MM.1S (cell line): Measurements from ENCODE around the gene SLC6A7.

Source experiments
- DNase-seq: peaks from one replicate; pipeline ENCODE4 v3.0.0-alpha.2; 2015
- H2AFZ ChIP-seq: fragments of 300-600 bp; sonication (generic); 2 replicates; pipeline ENCODE4 v1.6.0; 2016; ENCODE audit warnings: antibody characterized with exemption, low read length
- H3F3A ChIP-seq: fragments of 300-600 bp; sonication (generic); 2 replicates; pipeline ENCODE4 v1.6.1; 2016; ENCODE audit warnings: mild to moderate bottlenecking, antibody characterized with exemption, low read length, moderate library complexity, mixed read lengths; ENCODE audit not compliant: insufficient read depth
- H3K27ac ChIP-seq: fragments of 300-600 bp; sonication (generic); 2 replicates; pipeline ENCODE4 v1.5.1; 2016; ENCODE audit warnings: mild to moderate bottlenecking, low read length
- H3K27me3 ChIP-seq: fragments of 300-600 bp; sonication (generic); replicated peaks from 2 replicates; pipeline ENCODE4 v1.6.0; 2016; ENCODE audit warnings: low read length; ENCODE audit not compliant: insufficient read depth
- H3K36me3 ChIP-seq: fragments of 300-600 bp; sonication (generic); replicated peaks from 2 replicates; pipeline ENCODE4 v1.6.1; 2016; ENCODE audit warnings: mild to moderate bottlenecking, low read length, mixed read lengths; ENCODE audit not compliant: insufficient read depth
- H3K4me1 ChIP-seq: fragments of 300-600 bp; sonication (generic); 2 replicates; pipeline ENCODE4 v1.6.1; 2016; ENCODE audit warnings: low read length, mixed read lengths
- H3K4me2 ChIP-seq: fragments of 300-600 bp; sonication (generic); 2 replicates; pipeline ENCODE4 v1.6.0; 2016; ENCODE audit warnings: low read depth, low read length
- H3K4me3 ChIP-seq: fragments of 300-600 bp; sonication (generic); 2 replicates; pipeline ENCODE4 v1.5.1; 2016; ENCODE audit warnings: low read length, mixed read lengths
- H3K79me2 ChIP-seq: fragments of 300-600 bp; sonication (generic); 2 replicates; pipeline ENCODE4 v1.6.1; 2016; ENCODE audit warnings: mixed run types, low read length, mixed read lengths
- H3K9ac ChIP-seq: fragments of 300-600 bp; sonication (generic); 2 replicates; pipeline ENCODE4 v1.6.1; 2016; ENCODE audit warnings: low read length, mixed read lengths
- H3K9me2 ChIP-seq: fragments of 300-600 bp; sonication (generic); replicated peaks from 2 replicates; pipeline ENCODE4 v1.6.1; 2016; ENCODE audit warnings: mild to moderate bottlenecking, low read length, mixed read lengths; ENCODE audit not compliant: insufficient read depth
- H3K9me3 ChIP-seq: fragments of 300-600 bp; sonication (generic); replicated peaks from 2 replicates; pipeline ENCODE4 v1.6.1; 2016; ENCODE audit warnings: mild to moderate bottlenecking, low read length, mixed read lengths; ENCODE audit not compliant: insufficient read depth
- H4K20me1 ChIP-seq: fragments of 300-600 bp; sonication (generic); 2 replicates; pipeline ENCODE4 v1.6.1; 2016; ENCODE audit warnings: mild to moderate bottlenecking, low read length, moderate library complexity, mixed read lengths; ENCODE audit not compliant: insufficient read depth
- EZH2 ChIP-seq: fragments of 300-600 bp; sonication (generic); optimal IDR thresholded peaks from 2 replicates; pipeline ENCODE3; 2017; ENCODE audit warnings: low read depth, mild to moderate bottlenecking, antibody characterized with exemption, low read length, mixed read lengths
- EZH2phosphoT487 ChIP-seq: fragments of 300-600 bp; sonication (generic); IDR thresholded peaks from 2 replicates; pipeline ENCODE4 v1.6.1; 2018; ENCODE audit warnings: antibody characterized with exemption, low read length
- TF ChIP-seq, protein P1 (sequence below): fragments of 300-600 bp; sonication (generic); IDR thresholded peaks from 2 replicates; pipeline ENCODE4 v1.5.1; 2016; ENCODE audit warnings: antibody characterized with exemption, low read length, mixed read lengths

Gene SLC6A7

DNA sequence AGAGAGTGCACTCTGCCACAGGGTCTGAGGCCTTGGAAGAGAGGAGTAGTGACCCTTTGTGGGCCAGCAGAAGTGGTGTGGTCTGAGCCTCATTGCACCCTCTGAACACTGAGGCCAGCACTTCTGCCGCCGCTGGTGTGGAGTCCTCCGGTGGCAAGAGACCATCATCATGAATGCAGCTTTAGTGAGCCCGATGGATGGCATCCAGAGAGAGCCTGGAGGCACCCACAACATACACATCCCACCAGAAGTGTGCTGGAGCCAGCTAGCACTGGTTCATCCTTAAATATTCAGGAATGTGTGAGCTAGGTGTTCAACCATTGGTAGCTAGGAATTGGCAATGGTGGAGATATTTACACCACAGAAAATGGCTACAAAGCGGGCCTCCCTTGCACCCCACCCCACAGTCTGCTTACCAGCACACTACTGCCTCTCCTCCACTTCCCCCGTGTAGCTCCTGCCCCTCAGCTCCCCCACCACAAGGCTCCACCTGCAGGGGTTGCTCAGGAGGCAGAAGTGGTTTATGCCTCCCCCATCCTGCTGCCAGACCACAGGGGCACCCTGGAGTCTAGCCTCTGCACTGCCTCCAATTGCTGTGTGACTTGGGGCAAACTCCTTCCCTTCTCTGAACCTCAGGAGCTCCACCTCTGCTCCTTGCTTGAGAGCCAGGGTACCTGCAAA, 16.4 kb downstream of the SLC6A7 start:
- DNase-seq: no peak
- Histone ChIP-seq H3K9me3 (no peaks in the 10 kb centered on the region), H3K4me3 (no peak overlapping the region), H3K9me2 (no peaks in the 10 kb centered on the region), H3K27ac (no peak overlapping the region), H3K36me3 (no peaks in the 10 kb centered on the region), H4K20me1 (no peaks in the 10 kb centered on the region), H3F3A (no peaks in the 10 kb centered on the region), H3K4me1 (no peaks in the 10 kb centered on the region), H3K4me2 (no peak overlapping the region), H2AFZ (no peak overlapping the region), H3K79me2 (no peaks in the 10 kb centered on the region), H3K27me3 (peaks cover 5% of the 10 kb centered on the region; the same call in 1 of the 2 replicates), H3K9ac (no peak overlapping the region)
- TF ChIP-seq, protein P1, sequence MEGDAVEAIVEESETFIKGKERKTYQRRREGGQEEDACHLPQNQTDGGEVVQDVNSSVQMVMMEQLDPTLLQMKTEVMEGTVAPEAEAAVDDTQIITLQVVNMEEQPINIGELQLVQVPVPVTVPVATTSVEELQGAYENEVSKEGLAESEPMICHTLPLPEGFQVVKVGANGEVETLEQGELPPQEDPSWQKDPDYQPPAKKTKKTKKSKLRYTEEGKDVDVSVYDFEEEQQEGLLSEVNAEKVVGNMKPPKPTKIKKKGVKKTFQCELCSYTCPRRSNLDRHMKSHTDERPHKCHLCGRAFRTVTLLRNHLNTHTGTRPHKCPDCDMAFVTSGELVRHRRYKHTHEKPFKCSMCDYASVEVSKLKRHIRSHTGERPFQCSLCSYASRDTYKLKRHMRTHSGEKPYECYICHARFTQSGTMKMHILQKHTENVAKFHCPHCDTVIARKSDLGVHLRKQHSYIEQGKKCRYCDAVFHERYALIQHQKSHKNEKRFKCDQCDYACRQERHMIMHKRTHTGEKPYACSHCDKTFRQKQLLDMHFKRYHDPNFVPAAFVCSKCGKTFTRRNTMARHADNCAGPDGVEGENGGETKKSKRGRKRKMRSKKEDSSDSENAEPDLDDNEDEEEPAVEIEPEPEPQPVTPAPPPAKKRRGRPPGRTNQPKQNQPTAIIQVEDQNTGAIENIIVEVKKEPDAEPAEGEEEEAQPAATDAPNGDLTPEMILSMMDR: no peak

- H4K20me1 ChIP-seq: no peaks in the 10 kb centered on the region
- no peak overlapping the region for H3K4me3 ChIP-seq
- H2AFZ ChIP-seq: no peak overlapping the region
- no peak overlapping the region for H3K9ac ChIP-seq
- no peaks in the 10 kb centered on the region for H3K36me3 ChIP-seq
- no peak for TF ChIP-seq EZH2phosphoT487
- no peak overlapping the region for H3K4me2 ChIP-seq
- H3F3A ChIP-seq: no peaks in the 10 kb centered on the region
- H3K27me3 ChIP-seq: peaks cover 5% of the 10 kb centered on the region; the same call in 1 of the 2 replicates
- no peaks in the 10 kb centered on the region for H3K79me2 ChIP-seq
- no peaks in the 10 kb centered on the region for H3K9me2 ChIP-seq
- DNase-seq: no peak
- H3K9me3 ChIP-seq: no peaks in the 10 kb centered on the region
- H3K27ac ChIP-seq: no peak overlapping the region
- H3K4me1 ChIP-seq: no peaks in the 10 kb centered on the region
Measured at GRCh38 chr5:150206779-150207115, 16.9 kb downstream of the SLC6A7 start.

DNA sequence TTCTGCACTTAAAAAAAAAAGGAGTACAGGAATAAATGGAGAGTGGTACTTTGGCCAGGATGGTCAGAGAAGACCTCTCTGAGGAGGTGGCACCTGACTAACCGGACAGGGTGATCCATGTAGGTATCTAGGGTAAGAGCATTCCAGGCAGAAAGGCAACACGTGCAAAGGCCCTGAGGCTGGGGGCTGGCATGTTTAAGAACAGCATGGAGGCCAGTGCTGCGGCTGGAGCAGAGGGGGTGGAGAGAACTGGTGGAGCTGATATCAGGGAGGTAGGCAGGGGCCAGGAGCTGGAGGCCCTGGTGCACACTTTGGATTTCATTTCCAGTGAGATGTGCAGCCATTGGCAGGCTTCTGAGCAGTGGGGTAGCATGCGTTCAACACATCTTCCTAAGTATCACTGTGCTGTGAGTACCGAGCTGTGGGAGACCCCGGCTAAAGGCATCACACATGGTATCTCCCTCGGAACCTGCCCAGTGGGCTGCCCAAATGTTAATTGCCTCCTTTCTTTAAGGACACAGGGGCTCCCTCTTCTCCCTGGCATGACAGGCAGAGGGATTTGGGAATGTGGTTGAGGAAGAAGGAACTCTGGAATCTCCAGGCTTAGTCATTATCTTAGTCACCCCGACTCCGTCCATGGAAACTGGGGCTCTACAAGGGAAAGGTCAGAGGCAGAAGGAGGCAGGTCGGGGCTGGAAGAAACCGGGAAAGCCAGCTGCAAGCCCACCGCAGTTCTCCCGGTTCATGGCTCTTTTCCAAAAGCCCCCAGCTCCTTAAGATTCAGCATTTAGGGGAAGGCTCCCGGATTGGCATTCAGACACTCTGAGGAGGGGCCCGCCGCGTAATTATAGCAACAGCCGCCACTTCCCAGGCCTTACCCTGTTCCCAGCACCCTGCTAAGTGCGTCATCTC, 18.6 kb downstream of the SLC6A7 start:
- Histone ChIP-seq H3K36me3 (no peaks in the 10 kb centered on the region), H3K79me2 (no peaks in the 10 kb centered on the region), H3F3A (no peaks in the 10 kb centered on the region), H2AFZ (no peak overlapping the region), H3K27ac (no peak overlapping the region), H3K4me2 (no peak overlapping the region), H3K9ac (no peak overlapping the region), H4K20me1 (no peaks in the 10 kb centered on the region), H3K4me3 (no peak overlapping the region), H3K9me3 (no peaks in the 10 kb centered on the region), H3K9me2 (no peaks in the 10 kb centered on the region), H3K4me1 (no peaks in the 10 kb centered on the region), H3K27me3 (peaks cover 5% of the 10 kb centered on the region; the same call in 1 of the 2 replicates)
- TF ChIP-seq EZH2: no peak
- no peak for TF ChIP-seq EZH2phosphoT487
- TF ChIP-seq, protein P1: no peak
- no peak for DNase-seq
